ENCODE measurements around the gene PDIA2. TPM values are rescaled to one million over a fixed set of nuclear protein-coding genes. Genes with fewer than 3 reads are reported as not detected.
A peak's percentile ranks its signal among the peaks of the same experiment; 100 is the strongest.

PDIA2 gene
- polyA plus RNA-seq, 2 of the 4 experiments (the other 2 are of a cell fraction): 0.45 to 0.52 TPM

DNA sequence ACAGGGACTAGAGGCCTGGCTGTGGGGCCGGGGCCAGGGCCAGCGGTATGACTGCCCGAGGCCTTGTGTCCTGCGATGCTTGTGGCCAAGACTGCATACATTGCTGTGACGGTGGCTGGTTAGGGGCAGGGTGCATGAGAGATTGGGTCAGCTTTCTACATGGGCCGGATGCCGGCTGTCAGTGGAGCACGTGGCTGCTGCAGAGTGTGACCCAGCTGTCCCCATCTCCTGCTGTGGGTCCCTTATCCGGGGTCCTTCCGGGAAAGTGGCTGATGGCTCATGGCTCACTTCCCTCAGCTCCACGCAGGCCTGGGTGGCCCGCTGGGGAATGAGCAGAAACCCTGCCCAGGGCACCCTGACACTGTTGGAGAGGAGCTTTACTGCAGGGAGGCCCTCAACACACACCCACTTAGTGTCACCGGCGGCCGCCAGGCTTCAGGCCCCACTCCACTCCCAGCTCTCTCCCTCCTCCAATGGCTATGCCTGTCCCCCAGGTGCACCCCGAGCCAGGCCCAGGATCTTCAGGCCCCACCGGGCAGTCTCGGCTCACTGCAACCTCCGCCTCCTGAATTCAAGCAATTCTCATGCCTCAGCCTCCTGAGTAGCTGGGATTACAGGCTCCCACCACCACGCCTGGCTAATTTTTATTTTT is 6.4 kb upstream of the PDIA2 start (continued):
- TF ChIP-seq CHD2 (IDR thresholded peaks at IDR 0.05; ENCODE audit: low read length, partially characterized antibody): no peak

DNA sequence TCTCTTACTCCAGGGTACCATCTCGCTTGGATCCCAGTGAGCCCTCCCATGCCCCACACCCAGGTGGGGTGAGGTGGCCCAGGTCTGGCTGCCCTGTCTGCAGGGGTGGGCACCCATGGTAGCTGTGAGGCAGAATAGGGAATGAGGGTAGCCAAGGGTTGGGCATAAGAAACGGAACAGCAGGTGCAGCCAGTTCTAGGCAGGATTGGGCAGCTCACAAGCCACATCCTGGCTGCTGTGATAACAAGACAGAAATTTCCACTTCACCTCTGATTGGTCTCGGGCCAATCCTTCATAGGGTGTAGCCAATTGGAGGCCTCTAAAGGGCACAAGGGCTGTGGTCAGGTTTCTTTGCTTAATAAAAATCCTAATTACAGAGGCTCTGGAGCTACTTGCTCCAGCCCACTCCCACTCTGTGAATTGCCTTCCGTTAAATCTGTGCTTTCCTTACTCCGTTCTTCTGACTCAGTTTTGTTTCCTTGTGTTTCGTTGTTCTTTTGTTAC is 4.0 kb upstream of the PDIA2 start:
- Histone ChIP-seq H3K4me2 (no peak overlapping the region), H3K4me1 (peaks cover 22% of the 10 kb centered on the region), H3K4me3 (no peak overlapping the region), H3K27ac (no peak overlapping the region), H3K9me3 (no peaks in the 10 kb centered on the region)
- 64% methylated on average over 6 of the region's 6 CpGs for WGBS (ENCODE audit: missing lambda C conversion rate)
- peak in 1 of 2 experiments; percentile 80 for DNase-seq (ENCODE audit: low read depth in 1 of 2, low spot score in 1 of 2)
- ChIA-PET CTCF (interaction anchor here (0.9 to 2.7 kb wide), 4 partner anchors 20 to 182 kb away, joined by 3 to 8 read pairs (median 6); partner anchors contain the start of genes AXIN1 and HBQ1), POLR2A (interaction anchor here (1.2 kb wide), 1 partner anchor 44 kb away, joined by 6 read pairs; no protein-coding TSS in a partner anchor)
- no peak for FAIRE-seq
- ATAC-seq: peak; percentile 17 to 73; a peak in 4 of 6 replicates
- TF ChIP-seq FOXS1 (CRISPR knock-in tag; IDR thresholded peaks at IDR 0.05): no peak
- TF ChIP-seq PBX3 (IDR thresholded peaks at IDR 0.05): peak; percentile 58; the same call in 1 of the 2 replicates

- peaks cover 16% of the 10 kb centered on the region for H3K4me1 ChIP-seq
- 88% methylated on average over 7 of the region's 7 CpGs for WGBS (ENCODE audit: missing lambda C conversion rate)
- FAIRE-seq (no peak), DNase-seq (ENCODE audit: low read depth in 1 of 2, low spot score in 1 of 2) (no peak), ATAC-seq (no peak)
- ChIA-PET CTCF (interaction anchor here (1.3 to 2.7 kb wide), 4 partner anchors 20 to 183 kb away, joined by 5 to 8 read pairs (median 6); partner anchors contain the start of gene AXIN1), POLR2A (no interaction called here)
- H3K4me3 ChIP-seq: no peak overlapping the region; the same call in 2 of the 3 replicates
- TF ChIP-seq, protein P1, sequence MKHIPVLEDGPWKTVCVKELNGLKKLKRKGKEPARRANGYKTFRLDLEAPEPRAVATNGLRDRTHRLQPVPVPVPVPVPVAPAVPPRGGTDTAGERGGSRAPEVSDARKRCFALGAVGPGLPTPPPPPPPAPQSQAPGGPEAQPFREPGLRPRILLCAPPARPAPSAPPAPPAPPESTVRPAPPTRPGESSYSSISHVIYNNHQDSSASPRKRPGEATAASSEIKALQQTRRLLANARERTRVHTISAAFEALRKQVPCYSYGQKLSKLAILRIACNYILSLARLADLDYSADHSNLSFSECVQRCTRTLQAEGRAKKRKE (CRISPR knock-in tag; IDR thresholded peaks at IDR 0.05; ENCODE audit: low read depth): no peak
- no peak for TF ChIP-seq NFE2L2 (conservative IDR thresholded peaks at IDR 0.05; ENCODE audit: low read length)
- no peak for TF ChIP-seq MAX (IDR thresholded peaks at IDR 0.05)
- no peak for TF ChIP-seq EHF (CRISPR knock-in tag; IDR thresholded peaks at IDR 0.05)
- no peak for TF ChIP-seq CEBPB (IDR thresholded peaks at IDR 0.05)
- TF ChIP-seq CHD2 (IDR thresholded peaks at IDR 0.05; ENCODE audit: low read length, partially characterized antibody): no peak
- TF ChIP-seq, protein P2, sequence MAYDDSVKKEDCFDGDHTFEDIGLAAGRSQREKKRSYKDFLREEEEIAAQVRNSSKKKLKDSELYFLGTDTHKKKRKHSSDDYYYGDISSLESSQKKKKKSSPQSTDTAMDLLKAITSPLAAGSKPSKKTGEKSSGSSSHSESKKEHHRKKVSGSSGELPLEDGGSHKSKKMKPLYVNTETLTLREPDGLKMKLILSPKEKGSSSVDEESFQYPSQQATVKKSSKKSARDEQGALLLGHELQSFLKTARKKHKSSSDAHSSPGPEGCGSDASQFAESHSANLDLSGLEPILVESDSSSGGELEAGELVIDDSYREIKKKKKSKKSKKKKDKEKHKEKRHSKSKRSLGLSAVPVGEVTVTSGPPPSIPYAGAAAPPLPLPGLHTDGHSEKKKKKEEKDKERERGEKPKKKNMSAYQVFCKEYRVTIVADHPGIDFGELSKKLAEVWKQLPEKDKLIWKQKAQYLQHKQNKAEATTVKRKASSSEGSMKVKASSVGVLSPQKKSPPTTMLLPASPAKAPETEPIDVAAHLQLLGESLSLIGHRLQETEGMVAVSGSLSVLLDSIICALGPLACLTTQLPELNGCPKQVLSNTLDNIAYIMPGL (CRISPR knock-in tag; IDR thresholded peaks at IDR 0.05; ENCODE audit: borderline replicate concordance): no peak
- no peak for TF ChIP-seq FOXS1 (CRISPR knock-in tag; IDR thresholded peaks at IDR 0.05)
- TF ChIP-seq MYC (IDR thresholded peaks at IDR 0.05; ENCODE audit: borderline replicate concordance, low read length): no peak
- TF ChIP-seq HDAC2 (IDR thresholded peaks at IDR 0.05): no peak
- TF ChIP-seq FOSB (CRISPR knock-in tag; IDR thresholded peaks at IDR 0.05): no peak
- TF ChIP-seq, protein P3, sequence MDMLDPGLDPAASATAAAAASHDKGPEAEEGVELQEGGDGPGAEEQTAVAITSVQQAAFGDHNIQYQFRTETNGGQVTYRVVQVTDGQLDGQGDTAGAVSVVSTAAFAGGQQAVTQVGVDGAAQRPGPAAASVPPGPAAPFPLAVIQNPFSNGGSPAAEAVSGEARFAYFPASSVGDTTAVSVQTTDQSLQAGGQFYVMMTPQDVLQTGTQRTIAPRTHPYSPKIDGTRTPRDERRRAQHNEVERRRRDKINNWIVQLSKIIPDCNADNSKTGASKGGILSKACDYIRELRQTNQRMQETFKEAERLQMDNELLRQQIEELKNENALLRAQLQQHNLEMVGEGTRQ (IDR thresholded peaks at IDR 0.05): no peak
- no peak for TF ChIP-seq NPAS2 (CRISPR knock-in tag; IDR thresholded peaks at IDR 0.05; ENCODE audit: borderline replicate concordance)
- no peak for TF ChIP-seq NR3C1 (IDR thresholded peaks at IDR 0.05)
- no peak for TF ChIP-seq SMC3 (IDR thresholded peaks at IDR 0.05)
- no peak for TF ChIP-seq RCOR1 (IDR thresholded peaks at IDR 0.05; ENCODE audit: low read depth, low read length)
- no peak for TF ChIP-seq TP53 (CRISPR knock-in tag; IDR thresholded peaks at IDR 0.05)
- peak overlapping the region in 1 of 2 experiments; percentile 89; a peak in 2 of 6 replicates for H3K27ac ChIP-seq
- peak overlapping the region; percentile 99; the same call in 2 of the 3 replicates for H3K4me2 ChIP-seq
- H3K9me3 ChIP-seq: no peaks in the 10 kb centered on the region
Observed at GRCh38 chr16:279531-279930, 3.4 kb upstream of the PDIA2 start.

All from A549 (cell line).